MCF 10A (cell line): ENCODE measurements around the gene SDK2. TPM values are rescaled to one million over a fixed set of nuclear protein-coding genes. Genes with fewer than 3 reads are reported as not detected.

Experiments
- Bru-seq: library from RNA; stranded (reverse); fragments of 400-500 nt; gene quantifications from one replicate; lab custom pipeline; 2021; lab: Mats Ljungman, UMichigan
- BruChase-seq, 2 experiments: library from RNA; stranded (reverse); fragments of 400-500 nt; gene quantifications; one replicate each; lab custom pipeline; 2021; lab: Mats Ljungman, UMichigan
- BruUV-seq: library from RNA; stranded (reverse); fragments of 400-500 nt; replicated peaks from 2 replicates; lab custom pipeline; 2021; lab: Mats Ljungman, UMichigan
- CTCF ChIA-PET: fragments of 300-600 bp; sonication (Branson Sonifier 250); formaldehyde crosslinking; extraction: SDS; loops from one replicate; lab custom pipeline; 2021; ENCODE audit warnings: antibody characterized with exemption, inconsistent platforms; lab: Yijun Ruan, JAX
- POLR2A ChIA-PET: fragments of 300-600, 350-650 bp; sonication (Branson Sonifier 250); formaldehyde crosslinking; extraction: SDS; loops from one replicate; lab custom pipeline; 2020; ENCODE audit warnings: antibody characterized with exemption, inconsistent platforms; lab: Yijun Ruan, JAX
- DNase-seq: peaks from one replicate; pipeline ENCODE4 v3.0.0-alpha.2; 2018; ENCODE audit not compliant: unreplicated experiment
- H3K27ac Mint-ChIP-seq: one replicate; pipeline ENCODE4 v1.8.0; 2022; ENCODE audit warnings: mild to moderate bottlenecking, low read depth, mixed read lengths; ENCODE audit not compliant: unreplicated experiment
- H3K27me3 Mint-ChIP-seq: one replicate; pipeline ENCODE4 v1.8.0; 2022; ENCODE audit warnings: mixed read lengths; ENCODE audit not compliant: insufficient read depth, unreplicated experiment
- H3K36me3 Mint-ChIP-seq: one replicate; pipeline ENCODE4 v1.8.0; 2022; ENCODE audit warnings: mild to moderate bottlenecking, moderate library complexity, mixed read lengths; ENCODE audit not compliant: insufficient read depth, unreplicated experiment
- H3K4me1 Mint-ChIP-seq: one replicate; pipeline ENCODE4 v1.8.0; 2022; ENCODE audit warnings: mixed read lengths; ENCODE audit not compliant: insufficient read depth, unreplicated experiment
- H3K4me3 Mint-ChIP-seq: one replicate; pipeline ENCODE4 v1.8.0; 2022; ENCODE audit warnings: mild to moderate bottlenecking, moderate library complexity, mixed read lengths; ENCODE audit not compliant: unreplicated experiment
- H3K9me3 Mint-ChIP-seq: one replicate; pipeline ENCODE4 v1.8.0; 2022; ENCODE audit warnings: mixed read lengths; ENCODE audit not compliant: unreplicated experiment
- CTCF ChIP-seq: fragments of 200-600 bp; IDR thresholded peaks from one replicate; pipeline ENCODE4 v1.8.0; 2022; ENCODE audit warnings: antibody characterized with exemption, mild to moderate bottlenecking; ENCODE audit not compliant: unreplicated experiment
- intact Hi-C: fragments of 100-400 bp; cut with micrococcal nuclease; formaldehyde crosslinking; loops from 2 replicates; pipeline ENCODE4 v1.14.1; 2022
- long read RNA-seq: library from polyadenylated mRNA; stranded (forward); transcript quantifications from one replicate; pipeline ENCODE4 v2.0.0, GENCODE V29; 2022
- total RNA-seq: library from RNA; stranded (reverse); gene quantifications from 2 replicates; pipeline ENCODE4 v1.2.3, GENCODE V29; 2022

The SDK2 gene
- total RNA-seq (not detected in 2 replicates), Bru-seq, nascent RNA (percentile 3 among the genes with signal in this experiment), BruChase-seq, experiment 1, labeled RNA remaining after a 6-hour chase (percentile 4 among the genes with signal in this experiment), BruChase-seq, experiment 2, labeled RNA remaining after a 2-hour chase (percentile 2 among the genes with signal in this experiment)
- long read RNA-seq, partial matches to known transcripts, result 0 of 1 reads
- long read RNA-seq, other reads (novel, unspliced or antisense), result 1 of 1 reads

GRCh38 chr17:73644145-73645049 lies at the start of gene SDK2:
TSS of gene SDK2 (minus strand) at chr17:73644445. CDS start at chr17:73644088, 357 bp downstream.
- no peaks in the 10 kb centered on the region for H3K4me1 Mint-ChIP-seq
- no peaks in the 10 kb centered on the region for H3K36me3 Mint-ChIP-seq
- CTCF ChIA-PET, result no interaction called here
- no peak within 1 kb of the TSS for H3K27ac Mint-ChIP-seq
- POLR2A ChIA-PET, result interaction anchor here (1.2 kb wide), 1 partner anchor 14 kb away, joined by 3 read pairs; no protein-coding TSS in a partner anchor
- intact Hi-C loops, result no loop called here
- H3K27me3 Mint-ChIP-seq, result peaks cover 72% of the 10 kb centered on the region
- BruUV-seq, result no TSS peak
- DNase-seq, result no peak
- no peak for TF ChIP-seq CTCF
- no peaks in the 10 kb centered on the region for H3K9me3 Mint-ChIP-seq
- H3K4me3 Mint-ChIP-seq, result no peak within 1 kb of the TSS

GRCh38 chr17:73693071-73693470 lies 48.8 kb upstream of the SDK2 start:
- Mint-ChIP-seq H3K27me3 (peaks cover 71% of the 10 kb centered on the region), H3K9me3 (peaks cover 13% of the 10 kb centered on the region), H3K36me3 (no peaks in the 10 kb centered on the region), H3K4me3 (no peak overlapping the region), H3K27ac (no peak overlapping the region), H3K4me1 (no peaks in the 10 kb centered on the region)
- ChIA-PET POLR2A (no interaction called here), CTCF (no interaction called here)
- no peak for DNase-seq
- no peak for TF ChIP-seq CTCF
- intact Hi-C loops, result no loop called here
- BruUV-seq, result no TSS peak

- intact Hi-C loops, result no loop called here
- Mint-ChIP-seq H3K4me3 (no peak overlapping the region), H3K4me1 (no peaks in the 10 kb centered on the region), H3K36me3 (no peaks in the 10 kb centered on the region), H3K9me3 (peaks cover 8% of the 10 kb centered on the region), H3K27ac (no peak overlapping the region), H3K27me3 (peaks cover 69% of the 10 kb centered on the region)
- ChIA-PET POLR2A (no interaction called here), CTCF (no interaction called here)
- no peak for TF ChIP-seq CTCF
- BruUV-seq, result no TSS peak
- no peak for DNase-seq
These were observed 47.1 kb upstream of the SDK2 start for GRCh38 chr17:73691321-73691766.

- no peak for DNase-seq
- POLR2A ChIA-PET, result no interaction called here
- Mint-ChIP-seq H3K4me1 (no peaks in the 10 kb centered on the region), H3K27ac (no peak overlapping the region), H3K9me3 (peaks cover 2% of the 10 kb centered on the region), H3K27me3 (peaks cover 71% of the 10 kb centered on the region), H3K4me3 (no peak overlapping the region), H3K36me3 (no peaks in the 10 kb centered on the region)
- intact Hi-C loops, result no loop called here
- BruUV-seq, result no TSS peak
- TF ChIP-seq CTCF, result no peak
- CTCF ChIA-PET, result no interaction called here
These were observed 46.4 kb upstream of the SDK2 start for GRCh38 chr17:73690676-73691075.
